Measurements from ENCODE around the gene SPAG5.
"Not testable (repeated sequence)": the region's sequence is repeated elsewhere in the genome, so short reads cannot be mapped to it uniquely, and the experiment has no call there.

Gene SPAG5

DNA sequence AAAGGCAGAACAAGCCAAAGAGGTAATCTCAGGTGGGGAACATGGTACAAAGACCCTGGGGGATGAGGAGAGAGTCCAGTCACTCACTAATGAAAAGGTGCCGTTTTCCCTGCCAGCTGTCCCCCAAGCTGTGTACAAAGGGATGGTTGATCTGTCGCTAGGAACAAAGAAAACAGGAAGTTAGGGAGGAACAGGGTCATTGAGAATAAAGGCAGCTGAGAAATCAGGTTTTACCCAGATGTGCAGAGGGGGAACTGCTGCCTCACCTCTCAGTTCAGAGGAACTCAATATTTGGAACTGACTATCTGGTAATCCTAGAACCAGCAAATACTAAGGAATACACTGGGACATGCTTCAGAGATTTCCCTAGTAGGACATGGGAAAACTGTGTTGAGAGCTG, 13.7 kb upstream of the SPAG5 start:
- DNase-seq = no peak

DNA sequence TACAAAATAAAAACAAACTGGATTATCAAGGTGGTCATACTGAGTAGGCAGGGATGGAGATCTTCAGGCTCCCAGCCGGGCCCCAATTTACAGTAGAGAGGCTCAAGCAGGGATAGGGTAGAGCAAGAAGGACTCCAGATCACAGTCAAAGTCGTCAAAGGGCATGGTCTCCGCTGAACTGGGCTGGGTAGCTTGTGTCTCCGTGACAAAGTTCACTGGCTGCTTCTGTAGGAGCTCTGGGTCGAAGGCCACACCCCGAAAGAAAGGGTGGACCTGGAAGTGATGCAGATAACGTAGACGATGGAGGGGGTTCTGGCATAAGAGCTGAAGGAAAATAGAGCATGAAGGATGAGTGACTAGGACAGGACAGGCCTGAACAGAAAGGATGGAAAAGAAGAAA, 11.6 kb upstream of the SPAG5 start:
- no peak for DNase-seq

DNA sequence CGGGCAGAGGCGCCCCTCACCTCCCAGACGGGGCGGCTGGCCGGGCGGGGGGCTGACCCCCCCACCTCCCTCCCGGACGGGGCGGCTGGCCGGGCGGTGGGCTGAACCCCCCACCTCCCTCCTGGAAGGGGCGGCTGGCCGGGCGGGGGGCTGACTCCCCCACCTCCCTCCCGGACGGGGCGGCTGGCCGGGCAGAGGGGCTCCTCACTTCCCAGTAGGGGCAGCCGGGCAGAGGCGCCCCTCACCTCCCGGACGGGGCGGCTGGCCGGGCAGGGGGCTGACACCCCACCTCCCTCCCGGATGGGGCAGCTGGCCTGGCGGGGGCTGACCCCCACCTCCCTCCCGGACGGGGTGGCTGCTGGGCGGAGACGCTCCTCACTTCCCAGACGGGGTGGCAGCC, 5.2 kb upstream of the SPAG5 start:
- DNase-seq = not testable (repeated sequence)

DNA sequence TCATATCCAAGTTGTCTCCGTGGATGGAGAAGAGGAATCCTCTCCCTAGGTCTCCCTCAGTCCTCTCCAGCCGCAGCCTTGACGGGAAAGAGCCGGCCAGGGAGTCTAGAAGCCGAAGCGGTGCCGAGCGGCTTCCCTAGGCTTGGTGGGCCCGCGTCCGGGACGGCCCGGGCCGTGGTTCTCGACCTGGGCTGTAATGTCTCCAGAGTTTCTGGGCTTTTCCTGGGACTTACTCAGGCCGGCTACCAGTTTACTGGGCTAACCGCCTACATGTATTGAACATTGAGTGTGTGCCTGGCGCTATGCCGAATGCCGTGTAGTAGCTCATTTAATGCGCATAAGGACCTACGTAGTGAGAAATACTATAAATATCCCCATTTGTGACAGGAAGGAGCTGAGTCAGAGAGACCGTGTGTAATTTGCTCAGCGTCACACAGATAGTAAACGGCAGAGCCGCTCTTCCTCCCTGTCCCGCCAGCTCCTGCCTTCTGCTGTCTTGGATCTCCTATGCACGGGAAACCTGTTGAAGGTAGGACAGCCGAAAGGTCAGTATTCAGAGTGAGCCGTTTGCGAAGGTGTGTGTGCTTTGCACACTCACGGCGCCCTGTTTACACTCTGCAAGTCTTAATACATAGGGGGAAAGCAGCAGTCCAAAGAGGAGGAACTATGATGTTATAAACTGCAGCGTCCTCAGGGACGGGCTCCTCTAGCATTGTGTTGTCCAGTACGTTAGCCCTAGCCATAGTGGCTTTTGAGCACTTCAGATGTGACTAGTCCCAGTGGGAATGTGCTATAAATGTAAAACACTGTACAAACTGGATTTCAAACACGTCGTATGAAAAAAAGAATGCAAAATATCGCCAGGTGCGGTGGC, 723 bp upstream of the SPAG5 start:
- DNase-seq = peak; percentile 62

DNA sequence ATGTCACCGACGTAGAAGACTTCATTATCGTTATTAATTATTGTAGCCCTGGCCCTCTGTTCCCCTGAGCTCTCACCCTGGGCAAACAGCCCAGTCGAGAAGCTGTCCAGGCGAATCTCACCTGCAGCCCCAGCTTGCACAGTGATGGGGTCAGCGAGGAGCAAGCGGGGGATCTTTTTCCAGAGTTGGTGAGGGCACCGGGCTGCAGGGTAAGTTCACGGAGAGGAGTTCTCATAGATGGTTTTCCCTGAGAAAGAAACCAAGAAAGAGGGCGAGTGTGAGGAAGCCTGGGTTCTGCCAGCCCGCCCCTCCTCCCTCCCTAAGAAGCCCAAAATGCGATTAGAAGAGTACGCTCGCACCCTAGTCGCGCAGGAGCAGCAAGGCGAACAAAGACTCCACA, 436 bp downstream of the SPAG5 start:
- no peak for DNase-seq

DNA sequence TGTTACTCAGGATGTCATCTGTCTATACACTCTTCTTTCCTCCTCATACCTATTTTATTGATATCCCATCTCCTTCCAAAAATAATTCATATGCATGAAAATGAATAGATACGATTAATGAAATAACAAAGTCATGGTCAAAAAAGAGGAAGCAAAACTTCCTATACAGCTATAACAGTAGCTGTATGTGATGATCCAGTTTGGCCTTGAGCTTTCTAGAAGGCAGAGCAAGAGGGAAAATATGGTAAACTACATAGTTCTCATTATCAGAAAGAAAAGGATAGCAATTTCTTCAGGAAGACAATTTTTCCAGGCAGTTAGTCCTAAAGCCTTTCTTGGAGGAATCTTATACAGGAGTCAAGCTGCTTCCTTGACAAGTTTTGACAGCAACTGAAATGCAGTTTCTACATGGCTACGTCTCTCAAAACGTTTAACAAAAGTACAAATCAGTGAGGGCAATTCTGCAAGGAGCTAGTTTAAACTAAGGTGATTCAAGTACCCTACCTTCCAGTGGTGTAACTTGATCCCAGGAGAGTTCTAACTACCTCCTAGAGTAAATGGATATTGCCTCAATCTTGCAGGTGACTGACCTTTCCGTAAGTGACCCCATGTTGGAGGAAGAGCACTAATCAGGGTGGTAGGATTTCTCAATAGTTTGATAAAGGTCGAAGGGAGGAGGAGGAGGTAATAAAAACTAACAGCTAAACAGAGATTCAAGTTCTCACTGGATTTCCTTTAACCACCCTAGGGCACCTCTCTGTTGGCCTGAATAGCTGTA, 1.0 kb downstream of the SPAG5 start:
- DNase-seq = no peak

DNA sequence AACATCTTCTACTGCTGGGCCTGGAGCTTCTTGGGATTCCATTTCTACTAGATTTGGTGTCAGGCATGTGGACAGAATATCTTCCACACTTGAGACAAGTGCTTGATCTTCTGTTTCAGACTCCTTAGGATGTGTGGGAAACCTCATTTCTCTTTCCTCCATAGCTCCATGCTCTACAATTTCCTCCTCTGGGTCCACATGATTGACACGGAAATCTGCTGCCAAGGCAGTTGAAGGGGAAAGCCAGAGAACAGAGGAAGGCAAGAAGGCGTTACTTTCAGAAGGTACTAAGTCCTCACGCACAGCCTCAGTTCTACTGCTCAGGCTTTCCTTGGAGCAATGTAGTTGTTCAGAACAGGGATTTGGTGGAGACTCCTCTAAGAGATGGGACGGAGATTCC, 6.6 kb downstream of the SPAG5 start:
- no peak for DNase-seq

DNA sequence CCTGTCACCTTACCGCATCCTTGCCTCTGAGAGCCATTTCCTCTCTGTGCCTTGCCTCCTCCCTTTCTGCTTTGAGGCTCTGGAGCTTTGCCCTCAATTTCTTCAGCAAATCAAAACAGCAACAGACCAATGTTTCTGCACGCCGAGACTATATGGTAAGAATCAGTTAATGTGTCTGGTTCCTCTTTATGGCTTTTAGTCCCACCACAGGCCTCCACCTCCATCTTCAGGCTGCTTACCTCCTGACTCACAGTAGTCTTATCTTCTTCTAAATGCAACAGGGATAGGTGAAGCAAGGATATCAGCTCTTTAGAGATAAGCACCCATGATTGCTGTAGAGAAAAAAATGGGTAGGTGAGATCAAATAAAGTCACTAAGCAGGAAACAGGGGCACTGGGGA, 13.0 kb downstream of the SPAG5 start:
- no peak for DNase-seq

DNA sequence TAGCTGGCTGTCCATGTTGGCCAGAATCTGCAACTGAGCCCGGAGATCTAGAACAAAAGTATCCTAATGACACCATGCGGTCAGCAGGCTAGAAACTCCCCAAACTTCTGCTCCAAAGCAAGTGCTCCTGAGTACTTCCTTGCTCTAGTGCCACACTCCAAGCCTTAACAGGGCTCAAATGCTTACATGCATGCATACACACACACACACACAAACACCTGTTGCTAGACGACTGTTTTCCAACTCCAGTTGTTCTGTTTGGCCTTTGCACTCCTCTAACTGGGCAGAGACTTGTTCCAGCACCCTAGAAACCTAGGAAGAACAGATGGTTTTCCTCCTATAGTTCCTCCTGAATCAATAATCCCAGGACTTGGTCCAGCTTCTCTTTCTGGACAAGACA, 14.4 kb downstream of the SPAG5 start:
- DNase-seq = no peak

DNA sequence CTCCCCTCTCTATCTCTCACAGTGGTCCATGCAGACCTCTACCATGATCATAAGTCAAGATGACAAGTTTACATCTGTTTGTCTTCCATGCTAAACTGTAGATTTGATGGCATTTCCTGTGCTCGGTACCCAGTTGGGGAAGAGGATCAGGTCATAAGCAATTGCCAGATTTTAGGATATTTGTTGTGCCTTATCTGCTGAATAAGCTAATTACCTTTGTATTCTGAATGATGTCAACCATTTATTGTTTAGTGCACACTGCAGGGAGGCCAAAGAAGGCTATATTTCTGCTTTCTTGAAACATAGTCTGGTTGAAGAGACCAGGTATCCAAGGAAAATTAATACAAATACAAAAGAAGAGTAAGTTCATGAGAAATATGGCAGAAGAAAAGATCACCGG, 16.3 kb downstream of the SPAG5 start:
- no peak for DNase-seq

DNA sequence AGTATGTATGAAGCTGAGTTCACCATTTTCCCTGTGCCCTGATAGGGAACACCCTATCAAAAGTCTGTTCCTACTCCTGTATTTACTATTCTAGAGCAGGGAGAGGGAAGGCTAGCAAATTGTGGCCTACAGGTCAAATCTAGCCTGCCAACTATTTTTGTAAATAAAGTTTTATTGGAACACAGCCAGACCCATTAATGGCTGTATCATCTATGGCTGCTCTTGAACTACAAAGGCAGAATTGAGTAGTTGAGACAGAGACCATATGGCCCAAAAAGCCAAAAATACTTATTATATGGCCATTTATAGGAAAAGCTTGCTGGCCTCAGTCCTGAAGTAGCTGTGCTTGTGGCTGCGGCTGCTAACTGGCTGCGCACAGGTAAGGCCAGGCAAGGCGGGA, 17.9 kb downstream of the SPAG5 start:
- DNase-seq = no peak

DNA sequence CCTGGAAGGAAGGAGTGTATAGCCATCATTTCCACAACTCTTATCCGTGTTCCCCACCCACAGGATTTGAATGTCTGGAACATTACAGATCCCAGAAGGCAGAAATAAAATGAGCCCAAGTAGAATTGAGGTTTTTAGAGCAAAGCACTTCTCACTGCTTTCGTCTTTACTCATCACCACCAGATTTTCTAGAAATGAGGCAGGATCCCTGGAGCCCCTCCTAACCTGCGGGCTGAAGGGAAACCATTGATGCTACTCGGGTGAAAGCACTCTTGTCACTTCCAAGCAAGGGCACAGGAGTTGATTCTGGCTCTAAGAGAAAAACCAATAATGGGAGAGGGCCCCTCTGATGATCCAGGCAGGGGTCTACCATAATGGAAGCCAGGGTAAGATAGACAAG, 19.3 kb downstream of the SPAG5 start:
- no peak for DNase-seq

DNA sequence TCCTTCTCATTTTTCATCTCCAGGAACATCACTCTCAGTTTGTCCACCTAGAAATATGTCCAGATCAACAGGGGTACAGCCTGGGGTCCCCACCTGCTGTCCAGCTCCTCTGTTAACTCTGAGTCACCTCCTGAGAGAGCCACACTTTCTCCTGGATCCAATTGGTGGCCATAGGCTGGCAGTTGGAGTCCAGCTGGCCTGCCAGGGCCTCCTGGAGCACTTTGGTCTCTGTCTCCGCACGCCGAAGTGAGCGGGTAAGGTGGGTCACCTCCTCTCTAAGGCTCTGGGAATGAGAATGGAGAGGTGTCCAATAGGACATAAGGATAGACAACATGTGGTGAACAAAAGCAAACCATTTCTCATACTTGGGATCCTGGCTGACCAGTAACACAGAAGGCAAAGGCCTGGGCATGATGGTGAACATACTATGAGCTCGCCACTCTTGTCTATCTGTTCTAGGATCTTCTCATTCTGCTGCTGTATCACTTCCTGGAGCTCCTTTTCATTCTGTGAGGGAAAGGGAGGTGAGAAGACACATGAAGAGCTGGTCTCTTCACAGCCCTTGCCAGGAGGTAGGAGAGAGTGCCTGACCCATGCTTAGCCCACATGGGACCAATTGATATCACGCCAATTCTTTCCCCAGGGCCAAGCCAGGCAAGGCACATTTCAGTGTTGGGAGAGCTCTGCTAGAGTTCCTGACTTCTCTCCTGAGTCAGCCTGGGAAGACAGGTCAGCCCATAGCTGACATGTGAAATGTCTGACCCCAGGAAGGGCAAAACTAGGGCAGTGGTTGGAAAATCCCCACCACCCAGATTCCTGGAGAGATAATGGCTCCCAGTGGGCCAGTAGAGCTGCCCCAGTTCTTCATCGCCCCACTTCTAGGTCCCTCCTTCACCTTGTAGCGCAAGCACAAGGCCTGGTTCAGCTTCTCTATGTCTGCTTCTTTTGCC, 20.3 kb downstream of the SPAG5 start:
- DNase-seq = no peak

DNA sequence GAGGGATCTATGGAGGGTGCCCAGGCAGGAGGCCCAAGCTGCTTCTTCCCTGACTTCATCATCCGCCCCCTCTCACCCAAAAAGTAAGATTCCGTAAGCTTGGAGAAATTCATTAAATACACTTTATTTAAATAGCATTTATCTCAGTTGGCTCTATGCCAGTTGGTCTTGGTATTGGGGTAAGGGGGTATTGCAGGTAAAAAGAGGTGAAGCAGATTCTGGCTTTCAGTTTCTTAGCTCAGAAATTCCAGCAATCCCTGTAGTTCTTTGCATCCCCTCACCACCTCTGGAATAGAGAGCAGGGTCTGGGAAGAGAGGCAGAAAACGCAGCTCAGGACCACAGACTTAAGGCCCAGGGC, 21.4 kb downstream of the SPAG5 start:
- no peak for DNase-seq

DNA sequence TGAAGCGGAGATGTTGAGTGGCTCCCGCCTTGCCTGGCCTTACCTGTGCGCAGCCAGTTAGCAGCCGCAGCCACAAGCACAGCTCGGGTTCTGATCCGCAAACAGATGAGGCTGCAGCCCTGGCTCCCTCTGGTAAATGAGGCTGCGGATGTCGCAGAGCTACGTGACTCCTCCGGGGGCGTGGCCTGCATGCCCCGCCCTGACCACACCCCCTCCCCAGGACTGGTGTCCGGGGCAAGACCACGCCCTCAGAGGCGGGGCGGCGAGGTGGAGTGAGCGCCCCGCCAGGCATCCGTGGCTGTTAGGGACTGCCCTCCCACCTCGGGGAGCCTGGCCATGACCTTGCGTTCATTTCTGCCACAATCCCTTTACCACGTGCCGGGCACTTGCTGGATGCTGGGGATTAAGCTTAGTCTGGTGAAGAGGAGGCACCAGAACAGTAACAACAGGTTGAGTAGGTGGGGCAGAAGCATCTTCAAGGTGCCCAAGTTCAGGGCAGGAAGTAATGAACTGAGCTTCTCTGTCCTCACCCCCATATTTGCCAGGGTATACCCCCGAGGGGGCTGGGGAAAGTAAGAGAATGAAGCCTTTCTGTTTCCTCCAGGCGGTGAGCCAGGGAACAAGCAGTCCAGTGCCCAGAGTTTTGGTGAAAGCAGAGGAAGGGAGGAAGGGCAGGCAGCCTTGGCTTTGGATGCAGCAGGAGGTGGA, 21.9 kb downstream of the SPAG5 start, which contains the start of gene ALDOC:
TSS of gene ALDOC (minus strand) at position 138 of the 708 bp plus-strand sequence. CDS start 1,363 bp downstream, outside the sequence.
- peak; percentile 88 for DNase-seq

DNA sequence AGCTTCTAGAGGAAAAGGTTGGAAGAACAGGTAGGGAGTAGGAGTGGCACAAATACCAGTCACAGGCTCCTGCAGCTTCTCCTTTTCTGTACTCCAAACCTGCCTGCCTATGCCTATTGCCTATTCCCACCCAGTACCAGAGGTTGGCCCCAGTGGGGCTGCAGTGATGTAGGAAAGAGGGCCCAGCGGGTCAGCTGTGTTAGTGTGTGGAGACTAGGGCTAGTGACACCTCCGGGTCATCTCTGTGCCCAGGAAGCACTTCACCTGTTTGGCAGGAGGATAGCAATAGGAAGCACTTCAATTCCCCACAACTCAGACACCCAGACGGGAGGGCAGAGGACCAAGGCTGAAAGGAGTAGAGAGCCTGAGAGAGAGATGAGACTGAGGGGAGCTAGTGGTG, 22.8 kb downstream of the SPAG5 start:
- not testable (repeated sequence) for DNase-seq

DNA sequence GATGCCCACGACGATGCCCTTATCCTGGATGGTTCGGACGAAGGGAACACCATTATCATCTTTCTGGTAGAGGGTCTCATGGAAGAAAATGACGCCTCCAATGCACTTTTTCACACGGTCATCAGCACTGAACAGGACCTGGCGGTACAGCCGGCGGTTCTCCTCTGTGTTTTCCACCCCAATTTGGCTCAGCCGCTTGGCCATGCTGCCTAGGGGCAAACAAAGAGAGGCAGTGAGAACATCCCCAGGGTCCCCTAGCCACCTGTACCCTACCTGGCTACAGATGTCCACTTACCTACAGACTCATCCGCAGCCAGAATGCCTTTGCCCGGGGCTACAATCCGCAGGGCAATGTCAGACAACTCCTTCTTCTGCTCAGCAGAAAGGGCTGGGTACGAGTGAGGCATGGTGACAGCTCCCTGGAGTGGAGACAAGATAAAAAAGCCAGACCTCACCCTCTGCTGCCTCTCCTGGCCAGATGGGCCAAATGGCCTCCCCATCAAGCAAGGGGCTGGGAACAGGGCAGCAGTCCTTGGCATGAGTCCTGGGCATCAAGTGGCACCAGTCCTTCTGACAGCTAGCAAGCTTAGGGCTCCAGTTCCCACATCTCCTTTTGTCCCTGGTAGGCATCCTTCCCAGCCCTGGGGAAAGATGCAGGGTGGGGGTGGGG, 23.6 kb downstream of the SPAG5 start:
- no peak for DNase-seq

DNA sequence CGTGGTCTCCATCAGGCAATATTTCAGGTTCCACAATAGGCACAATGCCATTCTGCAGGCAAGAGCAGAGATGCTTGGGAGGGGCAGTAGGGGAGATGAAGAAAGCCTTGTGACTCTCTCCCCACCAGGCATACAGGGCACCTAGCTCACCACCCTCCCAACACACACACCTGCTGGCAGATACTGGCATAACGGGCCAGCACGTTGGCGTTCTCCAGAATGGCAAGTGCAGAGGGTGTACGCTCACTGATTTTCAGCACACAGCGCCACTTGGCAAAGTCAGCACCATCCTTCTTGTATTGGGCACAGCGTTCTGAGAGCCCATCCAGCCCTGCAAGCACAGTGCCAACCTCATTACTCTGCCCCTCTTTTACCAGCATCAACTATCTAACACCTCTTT, 24.3 kb downstream of the SPAG5 start:
- DNase-seq = no peak

DNA sequence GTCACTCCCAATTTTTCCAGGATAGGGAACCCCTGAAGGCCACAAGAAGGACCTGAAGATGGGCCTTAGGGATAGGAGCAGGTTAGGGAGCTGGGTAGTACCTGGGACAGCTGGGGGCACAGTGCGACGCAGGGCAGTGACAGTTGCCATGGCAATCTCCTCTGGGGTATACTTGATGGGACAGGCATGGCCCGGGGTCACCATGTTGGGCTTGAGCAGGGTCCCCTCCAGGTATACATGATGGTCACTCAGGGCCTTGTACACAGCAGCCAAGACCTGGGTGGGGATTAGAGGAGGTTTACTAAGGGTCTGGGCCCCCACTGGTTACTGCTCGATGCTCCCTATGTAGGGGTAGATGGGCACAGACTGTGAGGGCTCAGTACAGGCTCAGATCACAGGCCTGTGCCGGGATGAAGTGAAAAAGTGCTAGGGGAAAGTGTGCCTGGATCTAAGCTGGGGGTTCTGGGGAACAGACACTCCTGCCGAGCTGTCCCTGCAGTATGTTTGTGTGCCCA, 24.8 kb downstream of the SPAG5 start:
- no peak for DNase-seq

DNA sequence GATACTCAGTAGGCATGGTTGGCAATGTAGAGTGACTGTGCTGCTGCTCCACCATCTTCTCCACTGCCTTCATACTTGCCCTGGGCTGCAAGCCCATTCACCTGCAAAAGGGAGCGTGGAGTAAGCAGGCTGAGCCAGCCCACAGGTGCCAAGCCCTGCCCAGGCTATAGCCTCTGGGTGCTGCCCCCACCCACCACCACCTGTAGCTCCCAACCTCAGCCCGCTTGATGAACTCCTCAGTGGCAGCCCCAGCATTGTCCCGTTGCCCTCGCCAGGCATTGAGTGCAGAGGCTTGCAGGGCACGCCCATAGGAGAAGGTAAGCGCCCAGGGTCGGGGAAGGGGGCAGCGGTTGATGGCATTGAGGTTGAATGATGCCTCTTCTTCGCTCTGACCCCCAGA, 25.3 kb downstream of the SPAG5 start:
- no peak for DNase-seq

DNA sequence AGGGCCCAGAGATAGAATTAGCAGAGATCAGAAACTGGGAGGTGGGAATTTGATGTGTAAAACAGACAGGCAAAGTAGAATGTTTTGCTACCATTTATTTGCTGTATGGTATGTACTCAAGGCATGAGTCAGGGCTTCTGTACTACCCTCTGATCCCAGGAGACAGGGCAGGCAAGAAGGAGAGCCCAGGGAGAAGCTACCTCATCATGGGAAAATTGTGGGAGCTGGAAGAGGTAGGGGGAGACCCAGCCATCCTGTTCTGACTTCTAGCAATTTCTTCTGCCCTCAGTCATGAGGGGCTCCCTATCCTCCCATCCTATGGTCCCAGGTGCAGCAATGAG, 25.8 kb downstream of the SPAG5 start:
- no peak for DNase-seq

Data from NCI-H1694 treated with DMSO at 0.1 percent for 48 hours (cell line).